Measurements from ENCODE around the gene FOXO3.

GRCh38 chr6:108706649-108707048 lies 145.9 kb downstream of the FOXO3 start:
- TF ChIP-seq POLR2AphosphoS5 (IDR thresholded peaks at IDR 0.05; ENCODE audit: low read depth, low read length) = no peak
- no peak for TF ChIP-seq CTCF (IDR thresholded peaks at IDR 0.05)
- no peak for TF ChIP-seq REST (IDR thresholded peaks at IDR 0.05; ENCODE audit: insufficient read depth in 1 of 2, low read depth in 2 of 2, low read length in 1 of 2)
- TF ChIP-seq SIN3A (IDR thresholded peaks at IDR 0.05; ENCODE audit: borderline replicate concordance, insufficient read depth, low read depth, low read length) = no peak
